RWPE2 (cell line): ENCODE data around the gene SEC63.
"Not testable (repeated sequence)": the region's sequence is repeated elsewhere in the genome, so short reads cannot be mapped to it uniquely, and the experiment has no call there.

ENCODE experiments used
- ATAC-seq: fragments of 200-7000 bp; cut with Tn5 transposase; 3 replicates; pipeline ENCODE4 v1.9.1; 2021; ENCODE audit warnings: low read depth
- DNase-seq: peaks from one replicate; pipeline ENCODE4 v3.0.0-alpha.2; 2020; ENCODE audit warnings: low spot score
- H3K27ac ChIP-seq: fragments of 450-650 bp; 2 replicates; pipeline ENCODE4 v1.5.1; 2017; ENCODE audit warnings: mild to moderate bottlenecking; ENCODE audit not compliant: poor library complexity, severe bottlenecking
- H3K27me3 ChIP-seq: fragments of 250-450 bp; sonication (Bioruptor Pico); 2 replicates; pipeline ENCODE4 v1.5.1; 2021; ENCODE audit warnings: mild to moderate bottlenecking, moderate library complexity; ENCODE audit not compliant: insufficient read depth, poor library complexity, severe bottlenecking
- H3K36me3 ChIP-seq: fragments of 250-450 bp; sonication (Bioruptor Pico); 2 replicates; pipeline ENCODE4 v1.5.1; 2020; ENCODE audit warnings: low read depth, mild to moderate bottlenecking, moderate library complexity
- H3K4me1 ChIP-seq: fragments of 250-450 bp; sonication (Bioruptor Pico); 2 replicates; pipeline ENCODE4 v1.5.1; 2021; ENCODE audit warnings: mild to moderate bottlenecking, moderate library complexity; ENCODE audit not compliant: insufficient read depth, poor library complexity, severe bottlenecking
- H3K4me3 ChIP-seq: fragments of 250-450 bp; sonication (Bioruptor Pico); 2 replicates; pipeline ENCODE4 v1.5.1; 2021; ENCODE audit warnings: mild to moderate bottlenecking, moderate library complexity; ENCODE audit not compliant: severe bottlenecking
- H3K9me3 ChIP-seq: fragments of 250-450 bp; sonication (Bioruptor Pico); 2 replicates; pipeline ENCODE4 v1.5.1; 2021; ENCODE audit warnings: mild to moderate bottlenecking, moderate library complexity; ENCODE audit not compliant: severe bottlenecking
- TF ChIP-seq, protein P1 (sequence below): fragments of 450-650 bp; IDR thresholded peaks from one replicate; pipeline ENCODE4 v1.5.1; 2017; ENCODE audit warnings: mild to moderate bottlenecking, moderate library complexity; ENCODE audit not compliant: poor library complexity, severe bottlenecking

SEC63 gene

DNA sequence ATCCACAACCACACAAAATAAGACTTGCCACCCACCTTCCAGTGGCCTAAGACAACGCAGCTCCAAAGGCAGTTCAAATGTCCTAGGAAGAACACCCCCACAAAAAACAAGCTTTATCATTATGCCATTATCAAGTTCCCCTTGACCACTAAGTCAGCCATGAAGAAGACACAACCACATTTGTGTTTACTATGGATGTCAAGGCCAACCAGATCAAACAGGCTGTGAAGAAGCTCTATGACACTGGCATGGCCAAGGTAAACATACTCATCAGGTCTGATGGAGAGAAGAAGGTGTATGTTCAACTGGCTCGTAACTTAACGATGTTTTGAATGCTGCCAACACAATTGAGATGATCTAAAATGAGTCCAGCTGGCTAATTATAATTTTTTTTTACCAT is 26.1 kb downstream of the SEC63 start:
- no peak for ATAC-seq
- TF ChIP-seq, protein P1, sequence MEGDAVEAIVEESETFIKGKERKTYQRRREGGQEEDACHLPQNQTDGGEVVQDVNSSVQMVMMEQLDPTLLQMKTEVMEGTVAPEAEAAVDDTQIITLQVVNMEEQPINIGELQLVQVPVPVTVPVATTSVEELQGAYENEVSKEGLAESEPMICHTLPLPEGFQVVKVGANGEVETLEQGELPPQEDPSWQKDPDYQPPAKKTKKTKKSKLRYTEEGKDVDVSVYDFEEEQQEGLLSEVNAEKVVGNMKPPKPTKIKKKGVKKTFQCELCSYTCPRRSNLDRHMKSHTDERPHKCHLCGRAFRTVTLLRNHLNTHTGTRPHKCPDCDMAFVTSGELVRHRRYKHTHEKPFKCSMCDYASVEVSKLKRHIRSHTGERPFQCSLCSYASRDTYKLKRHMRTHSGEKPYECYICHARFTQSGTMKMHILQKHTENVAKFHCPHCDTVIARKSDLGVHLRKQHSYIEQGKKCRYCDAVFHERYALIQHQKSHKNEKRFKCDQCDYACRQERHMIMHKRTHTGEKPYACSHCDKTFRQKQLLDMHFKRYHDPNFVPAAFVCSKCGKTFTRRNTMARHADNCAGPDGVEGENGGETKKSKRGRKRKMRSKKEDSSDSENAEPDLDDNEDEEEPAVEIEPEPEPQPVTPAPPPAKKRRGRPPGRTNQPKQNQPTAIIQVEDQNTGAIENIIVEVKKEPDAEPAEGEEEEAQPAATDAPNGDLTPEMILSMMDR, result no peak
- Histone ChIP-seq H3K36me3 (peaks cover 40% of the 10 kb centered on the region), H3K27me3 (no peaks in the 10 kb centered on the region), H3K9me3 (no peaks in the 10 kb centered on the region), H3K27ac (no peak overlapping the region), H3K4me3 (no peak overlapping the region), H3K4me1 (no peaks in the 10 kb centered on the region)
- no peak for DNase-seq

- Histone ChIP-seq H3K4me3 (no peak overlapping the region), H3K27me3 (no peaks in the 10 kb centered on the region), H3K36me3 (peaks cover 67% of the 10 kb centered on the region), H3K9me3 (no peaks in the 10 kb centered on the region), H3K27ac (no peak overlapping the region), H3K4me1 (no peaks in the 10 kb centered on the region)
- TF ChIP-seq, protein P1, result no peak
- no peak for ATAC-seq
- DNase-seq, result no peak
These were observed 29.0 kb downstream of the SEC63 start for GRCh38 chr6:107928984-107929383.

DNA sequence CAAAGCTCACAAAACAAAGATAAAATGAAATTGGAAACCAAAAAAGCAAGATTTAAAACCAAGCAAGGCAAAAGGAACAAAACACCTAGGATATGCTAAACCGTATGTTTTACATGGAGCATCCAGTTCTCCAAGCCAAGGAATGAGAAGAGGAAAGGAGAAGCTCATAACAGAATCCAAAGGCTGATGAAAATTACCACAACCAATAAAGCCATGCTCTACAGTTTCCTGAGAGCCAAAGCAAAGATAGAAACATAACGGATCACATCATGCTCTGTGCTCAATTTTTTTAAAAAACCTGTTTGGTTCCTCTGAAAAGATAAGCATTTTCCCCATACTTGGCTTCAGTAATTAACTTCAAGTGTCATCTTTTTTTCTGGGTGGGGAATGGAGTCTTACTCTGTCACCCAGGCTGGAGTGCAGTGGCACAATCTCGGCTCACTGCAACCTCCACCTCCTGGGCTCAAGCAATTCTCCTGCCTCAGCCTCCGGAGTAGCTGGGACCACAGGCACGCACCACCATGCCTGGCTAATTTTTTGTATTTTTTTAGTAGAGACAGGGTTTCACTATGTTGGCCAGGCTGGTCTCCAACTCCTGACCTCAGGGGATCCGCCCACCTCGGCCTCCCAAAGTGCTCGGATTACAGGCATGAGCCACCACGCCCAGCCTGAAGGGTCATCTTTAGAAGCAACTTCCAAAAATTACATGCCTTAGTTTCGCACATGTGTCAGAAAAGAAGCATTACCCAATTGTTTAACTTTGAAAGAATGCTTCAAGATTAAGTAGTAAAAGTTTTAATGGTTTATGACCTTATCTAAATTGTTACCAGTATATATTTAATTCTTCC is 31.1 kb downstream of the SEC63 start:
- H3K9me3 ChIP-seq, DNase-seq, H3K4me3 ChIP-seq, H3K27me3 ChIP-seq, H3K4me1 ChIP-seq, ATAC-seq, H3K27ac ChIP-seq: not testable (repeated sequence)
- H3K36me3 ChIP-seq, result peaks cover 68% of the 10 kb centered on the region

DNA sequence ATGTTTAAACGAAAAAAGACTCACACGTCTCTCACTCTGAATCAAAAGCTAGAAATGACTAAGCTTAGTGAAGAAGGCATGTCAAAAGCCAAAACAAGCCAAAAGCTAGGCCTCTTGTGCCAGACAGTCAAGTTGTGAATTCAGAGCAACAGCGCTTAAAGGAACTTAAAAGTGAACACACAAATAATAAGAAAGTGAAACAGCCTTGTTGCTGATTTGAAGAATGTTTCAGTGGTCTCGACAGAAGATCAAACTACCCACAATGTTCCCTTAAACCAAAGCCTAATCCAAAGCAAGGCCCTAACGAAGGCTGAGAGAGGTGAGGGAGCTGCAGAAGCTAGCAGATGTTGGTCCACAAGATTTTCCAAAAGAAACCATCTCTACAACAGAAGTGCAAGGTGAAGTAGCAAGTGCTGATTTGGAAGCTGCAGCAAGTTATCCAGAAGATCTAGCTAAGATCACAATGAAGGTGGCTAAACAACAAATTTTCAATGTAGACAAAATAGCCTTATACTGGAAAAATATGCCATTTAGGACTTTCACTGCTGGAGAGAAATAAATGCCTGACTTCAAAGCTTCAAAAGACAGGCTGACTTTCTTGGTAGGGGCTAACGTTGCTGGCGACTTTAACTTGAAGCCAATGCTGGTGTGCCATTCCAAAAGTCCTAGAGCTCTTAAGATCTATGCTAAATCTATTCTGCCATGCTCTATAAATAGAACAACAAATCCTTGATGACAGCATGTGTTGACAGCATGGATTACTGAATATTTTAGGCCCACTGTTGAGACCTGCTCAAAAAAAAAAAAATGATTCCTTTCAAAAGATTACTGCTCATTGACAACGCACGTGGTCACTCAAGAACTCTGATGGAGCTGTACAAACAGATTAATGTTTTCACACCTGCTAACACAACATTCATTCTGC is 40.3 kb downstream of the SEC63 start:
- no peak for DNase-seq
- TF ChIP-seq, protein P1, result no peak
- no peak for ATAC-seq
- Histone ChIP-seq H3K9me3 (no peaks in the 10 kb centered on the region), H3K4me3 (no peak overlapping the region), H3K4me1 (no peaks in the 10 kb centered on the region), H3K27me3 (no peaks in the 10 kb centered on the region), H3K27ac (no peak overlapping the region), H3K36me3 (peaks cover 94% of the 10 kb centered on the region)

DNA sequence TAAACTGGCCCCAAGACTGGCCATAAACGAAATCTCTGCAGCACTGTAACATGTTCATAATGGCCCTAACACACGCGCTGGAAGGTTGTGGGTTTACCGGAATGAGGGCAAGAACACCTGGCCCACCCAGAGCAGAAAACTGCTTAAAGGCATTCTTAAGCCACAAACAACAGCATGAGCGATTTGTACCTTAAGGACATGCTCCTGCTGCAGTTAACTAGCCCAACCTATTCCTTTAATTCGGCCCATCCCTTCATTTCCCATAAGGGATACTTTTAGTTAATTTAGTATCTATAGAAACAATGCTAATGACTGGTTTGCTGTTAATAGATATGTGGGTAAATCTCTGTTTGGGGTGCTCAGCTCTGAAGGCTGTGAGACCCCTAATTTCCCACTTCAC is 41.0 kb downstream of the SEC63 start:
- H3K4me3 ChIP-seq, DNase-seq, H3K27me3 ChIP-seq, H3K4me1 ChIP-seq, H3K27ac ChIP-seq, ATAC-seq, H3K9me3 ChIP-seq: not testable (repeated sequence)
- peaks cover 94% of the 10 kb centered on the region for H3K36me3 ChIP-seq
